Subcutaneous adipose tissue (tissue), 4 donors: ENCODE results near the gene PCBP3. TPM values are rescaled to one million over a fixed set of nuclear protein-coding genes. Genes with fewer than 3 reads are reported as not detected.

Source experiments
- total RNA-seq, 4 donors: library from RNA; depleted of rRNA; stranded (reverse); fragments of >200 nt; gene quantifications; one replicate each; pipeline ENCODE4 v1.1.0, GENCODE V29; 2016
- TF ChIP-seq, protein P1 (sequence below): fragments of 450-650 bp; IDR thresholded peaks from one replicate; pipeline ENCODE4 v1.5.1; 2016; ENCODE audit warnings: low read depth, mild to moderate bottlenecking, control low read depth, antibody characterized with exemption, moderate library complexity

Gene PCBP3
- total RNA-seq, 4 donors from 2014 or later, result 3.4 to 11.0 (median 5.7) TPM

- TF ChIP-seq, protein P1, sequence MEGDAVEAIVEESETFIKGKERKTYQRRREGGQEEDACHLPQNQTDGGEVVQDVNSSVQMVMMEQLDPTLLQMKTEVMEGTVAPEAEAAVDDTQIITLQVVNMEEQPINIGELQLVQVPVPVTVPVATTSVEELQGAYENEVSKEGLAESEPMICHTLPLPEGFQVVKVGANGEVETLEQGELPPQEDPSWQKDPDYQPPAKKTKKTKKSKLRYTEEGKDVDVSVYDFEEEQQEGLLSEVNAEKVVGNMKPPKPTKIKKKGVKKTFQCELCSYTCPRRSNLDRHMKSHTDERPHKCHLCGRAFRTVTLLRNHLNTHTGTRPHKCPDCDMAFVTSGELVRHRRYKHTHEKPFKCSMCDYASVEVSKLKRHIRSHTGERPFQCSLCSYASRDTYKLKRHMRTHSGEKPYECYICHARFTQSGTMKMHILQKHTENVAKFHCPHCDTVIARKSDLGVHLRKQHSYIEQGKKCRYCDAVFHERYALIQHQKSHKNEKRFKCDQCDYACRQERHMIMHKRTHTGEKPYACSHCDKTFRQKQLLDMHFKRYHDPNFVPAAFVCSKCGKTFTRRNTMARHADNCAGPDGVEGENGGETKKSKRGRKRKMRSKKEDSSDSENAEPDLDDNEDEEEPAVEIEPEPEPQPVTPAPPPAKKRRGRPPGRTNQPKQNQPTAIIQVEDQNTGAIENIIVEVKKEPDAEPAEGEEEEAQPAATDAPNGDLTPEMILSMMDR, result no peak
These were observed 24.6 kb upstream of the PCBP3 start for GRCh38 chr21:45618846-45619485.

GRCh38 chr21:45620201-45620923 is 23.2 kb upstream of the PCBP3 start:
- TF ChIP-seq, protein P1, result no peak

- TF ChIP-seq, protein P1, result no peak
These were observed 21.0 kb upstream of the PCBP3 start for GRCh38 chr21:45622416-45623097.

DNA sequence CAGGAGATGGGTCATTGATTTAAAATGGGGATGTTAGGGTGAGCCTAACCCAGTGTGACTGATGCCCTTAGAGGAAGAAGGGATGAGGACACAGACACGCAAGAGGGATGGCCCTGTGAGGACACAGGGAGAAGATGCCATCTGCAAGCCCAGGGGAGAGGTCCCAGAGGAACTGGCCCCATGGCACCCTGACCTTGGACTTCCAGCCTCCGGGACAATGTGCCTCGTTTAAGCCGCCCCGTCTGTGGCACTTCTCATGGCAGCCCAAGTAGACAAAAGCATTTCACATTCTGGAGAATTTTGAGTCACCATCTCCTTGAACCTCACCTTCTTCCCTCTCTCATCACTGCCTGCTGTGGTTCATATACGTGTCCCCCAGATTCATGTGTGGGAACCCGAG is 20.1 kb upstream of the PCBP3 start:
- TF ChIP-seq, protein P1, result no peak

DNA sequence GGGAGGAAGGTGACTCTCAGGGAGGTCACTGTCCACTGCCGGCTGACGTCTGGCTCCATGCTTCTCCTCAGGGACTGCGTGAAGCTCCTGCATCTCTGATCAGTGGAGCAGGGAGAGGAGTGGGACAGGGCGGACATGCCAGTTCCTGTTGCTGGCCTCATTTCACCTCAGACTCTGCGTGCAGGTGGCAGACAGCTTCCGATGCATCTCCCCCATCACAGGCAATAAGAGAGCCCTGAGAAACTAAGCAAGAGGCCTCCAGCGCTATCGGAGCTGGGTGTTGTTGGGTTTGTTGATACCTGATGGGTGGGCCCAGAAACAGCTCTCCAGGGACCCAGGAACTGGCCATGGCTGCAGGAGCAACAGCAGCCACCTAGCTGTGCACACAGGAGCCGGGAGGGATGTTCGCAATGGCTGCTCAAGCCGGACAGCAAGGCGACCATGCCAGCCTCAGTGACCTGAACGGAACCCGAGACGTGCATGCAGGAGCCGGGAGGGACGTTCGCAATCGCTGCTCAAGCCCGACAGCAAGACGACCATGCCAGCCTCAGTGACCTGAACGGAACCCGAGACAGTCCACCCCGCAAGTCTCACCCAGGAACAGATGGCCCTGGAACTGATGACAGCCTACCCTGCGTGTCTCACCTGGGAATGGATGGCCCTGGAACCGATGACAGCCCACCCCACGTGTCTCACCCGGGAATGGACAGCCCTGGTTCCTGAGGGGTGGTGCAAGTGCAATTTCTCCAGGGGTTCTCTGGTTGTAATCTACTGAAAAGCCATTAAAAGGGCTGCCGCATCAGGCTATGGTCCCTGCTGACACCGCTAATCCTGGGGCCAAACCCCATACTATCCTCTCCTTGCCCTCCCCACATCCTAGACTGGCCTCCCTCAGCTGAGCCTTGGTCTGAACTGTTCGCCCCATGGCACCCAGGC is 14.2 kb upstream of the PCBP3 start:
- TF ChIP-seq, protein P1, result no peak

DNA sequence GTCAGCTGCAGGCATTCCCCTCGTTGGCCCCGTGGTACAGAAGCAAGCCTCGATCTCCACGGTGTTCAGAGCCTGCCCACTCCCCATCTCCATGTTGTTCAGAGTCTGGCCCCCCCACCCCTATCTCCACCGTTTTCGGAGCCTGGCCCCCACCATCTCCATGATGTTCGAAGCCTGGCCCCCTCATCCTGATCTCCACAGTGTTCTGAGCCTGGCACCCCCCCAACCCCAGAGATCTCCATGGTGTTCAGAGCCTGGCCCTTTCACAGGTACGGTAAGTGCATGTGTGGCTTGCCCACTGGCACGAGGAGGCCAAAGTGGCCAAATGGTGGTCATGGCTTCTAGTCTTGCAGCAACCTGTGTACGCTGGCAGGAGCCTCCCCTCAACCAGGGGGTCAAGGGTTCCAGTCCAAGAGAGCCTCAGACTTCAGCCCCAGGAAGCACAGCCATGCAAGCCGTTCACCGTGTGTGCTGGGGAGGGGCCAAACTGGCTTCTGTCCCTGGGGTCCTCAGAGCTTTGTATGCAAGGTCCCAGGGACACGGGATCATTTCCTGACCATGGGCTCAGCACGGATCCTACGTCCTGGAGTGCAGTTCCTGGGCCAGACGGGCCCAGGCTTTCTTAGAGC is 13.3 kb upstream of the PCBP3 start:
- TF ChIP-seq, protein P1, result no peak
